ENCODE measurements around the gene AMELX. TPM values are rescaled to one million over a fixed set of nuclear protein-coding genes. Genes with fewer than 3 reads are reported as not detected.

AMELX gene
- total RNA-seq, 2 donors from 2014 or later = not detected

- Histone ChIP-seq H3K36me3 (no peaks in the 10 kb centered on the region), H3K27ac (no peak overlapping the region), H3K9ac (ENCODE audit: low read depth in 2 of 2, low read length in 2 of 2) (no peak overlapping the region), H3K4me3 (no peak overlapping the region), H3K9me3 (no peaks in the 10 kb centered on the region), H3K4me1 (no peaks in the 10 kb centered on the region), H3K27me3 (no peaks in the 10 kb centered on the region)
- no peak for DNase-seq
- intact Hi-C loops (cut with DNase I) = no loop called here
- no peak for TF ChIP-seq CTCF (IDR thresholded peaks at IDR 0.05)
Measured at GRCh38 chrX:11259437-11259836, 33.8 kb upstream of the AMELX start.

GRCh38 chrX:11261260-11261659 is 32.0 kb upstream of the AMELX start:
- Histone ChIP-seq H3K4me3 (no peak overlapping the region), H3K9me3 (no peaks in the 10 kb centered on the region), H3K27me3 (no peaks in the 10 kb centered on the region), H3K36me3 (no peaks in the 10 kb centered on the region), H3K4me1 (no peaks in the 10 kb centered on the region), H3K27ac (no peak overlapping the region), H3K9ac (ENCODE audit: low read depth in 2 of 2, low read length in 2 of 2) (no peak overlapping the region)
- no peak for TF ChIP-seq CTCF (IDR thresholded peaks at IDR 0.05)
- intact Hi-C loops (cut with DNase I) = no loop called here
- DNase-seq = no peak

- Histone ChIP-seq H3K4me1 (no peaks in the 10 kb centered on the region), H3K36me3 (no peaks in the 10 kb centered on the region), H3K27me3 (no peaks in the 10 kb centered on the region), H3K9ac (ENCODE audit: low read depth in 2 of 2, low read length in 2 of 2) (no peak overlapping the region), H3K9me3 (no peaks in the 10 kb centered on the region), H3K27ac (no peak overlapping the region), H3K4me3 (no peak overlapping the region)
- DNase-seq = no peak
- intact Hi-C loops (cut with DNase I) = no loop called here
- TF ChIP-seq CTCF (IDR thresholded peaks at IDR 0.05) = no peak
Measured at GRCh38 chrX:11264925-11265324, 28.3 kb upstream of the AMELX start.

- Histone ChIP-seq H3K4me3 (no peak overlapping the region), H3K9me3 (no peaks in the 10 kb centered on the region), H3K27ac (no peak overlapping the region), H3K4me1 (no peaks in the 10 kb centered on the region), H3K9ac (ENCODE audit: low read depth in 2 of 2, low read length in 2 of 2) (no peak overlapping the region), H3K27me3 (no peaks in the 10 kb centered on the region), H3K36me3 (no peaks in the 10 kb centered on the region)
- DNase-seq = no peak
- no peak for TF ChIP-seq CTCF (IDR thresholded peaks at IDR 0.05)
- intact Hi-C loops (cut with DNase I) = no loop called here
Measured at GRCh38 chrX:11265352-11265751, 27.9 kb upstream of the AMELX start.

- no peak for DNase-seq
- no peaks in the 10 kb centered on the region for H3K36me3 ChIP-seq
- H3K4me3 ChIP-seq = no peak overlapping the region
- no peaks in the 10 kb centered on the region for H3K9me3 ChIP-seq
- no peak overlapping the region for H3K27ac ChIP-seq
- TF ChIP-seq CTCF (IDR thresholded peaks at IDR 0.05) = no peak
- no peaks in the 10 kb centered on the region for H3K4me1 ChIP-seq
- no peak overlapping the region for H3K9ac ChIP-seq (ENCODE audit: low read depth in 2 of 2, low read length in 2 of 2)
- intact Hi-C loops (cut with DNase I) = no loop called here
- no peaks in the 10 kb centered on the region for H3K27me3 ChIP-seq
Measured at GRCh38 chrX:11266573-11267003, 26.6 kb upstream of the AMELX start.

GRCh38 chrX:11267425-11267824 is 25.8 kb upstream of the AMELX start:
- Histone ChIP-seq H3K27ac (no peak overlapping the region), H3K9me3 (no peaks in the 10 kb centered on the region), H3K9ac (ENCODE audit: low read depth in 2 of 2, low read length in 2 of 2) (no peak overlapping the region), H3K36me3 (no peaks in the 10 kb centered on the region), H3K4me1 (no peaks in the 10 kb centered on the region), H3K4me3 (no peak overlapping the region), H3K27me3 (no peaks in the 10 kb centered on the region)
- DNase-seq = no peak
- no peak for TF ChIP-seq CTCF (IDR thresholded peaks at IDR 0.05)
- intact Hi-C loops (cut with DNase I) = no loop called here

Data from colonic mucosa (tissue), 4 donors.